PFSK-1 (cell line): ENCODE results near the gene RAP1A.

Experiments used
- FOXP2 ChIP-seq: optimal IDR thresholded peaks from 2 replicates; pipeline ENCODE3; 2011; ENCODE audit warnings: borderline replicate concordance, control low read depth, inconsistent platforms; ENCODE audit not compliant: insufficient read depth; ENCODE audit errors: extremely low read length, extremely low read depth
- POLR2AphosphoS5 ChIP-seq: IDR thresholded peaks from 2 replicates; pipeline ENCODE4 v1.6.1; 2012; ENCODE audit warnings: low read depth, mild to moderate bottlenecking, control low read depth, low read length, moderate library complexity
- SIN3A ChIP-seq: IDR thresholded peaks from 2 replicates; pipeline ENCODE4 v1.6.1; 2012; ENCODE audit warnings: mild to moderate bottlenecking, low read length, moderate library complexity, borderline replicate concordance; ENCODE audit not compliant: insufficient read depth
- TAF1 ChIP-seq: IDR thresholded peaks from 2 replicates; pipeline ENCODE4 v1.6.1; 2012; ENCODE audit warnings: low read length, control low read depth, borderline replicate concordance; ENCODE audit not compliant: insufficient read depth
- TF ChIP-seq, protein P1 (sequence below), 2 experiments: IDR thresholded peaks; 2 replicates each; pipeline versions ENCODE4 v1.6.1 to v1.8.0; 2011 to 2012; ENCODE audit warnings: low read depth in 2 of 2, low read length in 2 of 2, control low read depth in 1 of 2, inconsistent platforms in 1 of 2, mild to moderate bottlenecking in 1 of 2, moderate library complexity in 1 of 2; ENCODE audit not compliant: insufficient read depth in 1 of 2

RAP1A gene

DNA sequence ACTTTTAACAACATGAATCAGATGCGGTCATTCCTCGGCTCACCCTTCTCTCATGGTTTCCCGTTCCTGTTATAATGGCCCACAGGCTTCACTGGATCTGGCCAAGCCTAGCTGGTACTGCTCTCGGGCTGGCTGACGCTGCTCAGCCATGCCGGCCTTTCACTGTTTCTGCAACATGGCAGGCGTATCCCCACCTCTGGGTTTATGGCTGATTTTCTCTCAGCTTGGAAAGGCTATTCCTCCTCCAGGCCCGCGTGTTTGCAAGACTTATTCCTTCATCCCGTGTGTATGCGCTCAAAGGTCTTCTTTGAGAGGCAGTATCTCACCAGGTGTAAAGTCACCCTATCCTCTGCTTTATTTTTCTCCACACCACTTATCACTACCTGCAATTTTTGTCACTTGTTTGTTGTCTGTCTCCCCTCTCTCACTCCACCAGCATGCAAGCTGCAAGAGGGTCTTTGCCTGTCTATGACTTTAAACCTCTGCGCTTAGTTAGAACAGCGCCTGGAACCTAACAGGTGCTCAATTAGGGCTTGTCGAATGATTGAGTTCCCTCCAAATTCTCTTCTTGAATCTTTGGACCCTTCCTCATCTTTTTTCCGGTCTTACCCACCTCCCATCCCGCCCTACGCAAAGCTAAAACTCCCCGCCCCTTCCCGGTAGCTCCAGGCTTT, 491 bp upstream of the RAP1A start:
- TF ChIP-seq TAF1, result no peak
- TF ChIP-seq FOXP2, result no peak
- TF ChIP-seq, protein P1, sequence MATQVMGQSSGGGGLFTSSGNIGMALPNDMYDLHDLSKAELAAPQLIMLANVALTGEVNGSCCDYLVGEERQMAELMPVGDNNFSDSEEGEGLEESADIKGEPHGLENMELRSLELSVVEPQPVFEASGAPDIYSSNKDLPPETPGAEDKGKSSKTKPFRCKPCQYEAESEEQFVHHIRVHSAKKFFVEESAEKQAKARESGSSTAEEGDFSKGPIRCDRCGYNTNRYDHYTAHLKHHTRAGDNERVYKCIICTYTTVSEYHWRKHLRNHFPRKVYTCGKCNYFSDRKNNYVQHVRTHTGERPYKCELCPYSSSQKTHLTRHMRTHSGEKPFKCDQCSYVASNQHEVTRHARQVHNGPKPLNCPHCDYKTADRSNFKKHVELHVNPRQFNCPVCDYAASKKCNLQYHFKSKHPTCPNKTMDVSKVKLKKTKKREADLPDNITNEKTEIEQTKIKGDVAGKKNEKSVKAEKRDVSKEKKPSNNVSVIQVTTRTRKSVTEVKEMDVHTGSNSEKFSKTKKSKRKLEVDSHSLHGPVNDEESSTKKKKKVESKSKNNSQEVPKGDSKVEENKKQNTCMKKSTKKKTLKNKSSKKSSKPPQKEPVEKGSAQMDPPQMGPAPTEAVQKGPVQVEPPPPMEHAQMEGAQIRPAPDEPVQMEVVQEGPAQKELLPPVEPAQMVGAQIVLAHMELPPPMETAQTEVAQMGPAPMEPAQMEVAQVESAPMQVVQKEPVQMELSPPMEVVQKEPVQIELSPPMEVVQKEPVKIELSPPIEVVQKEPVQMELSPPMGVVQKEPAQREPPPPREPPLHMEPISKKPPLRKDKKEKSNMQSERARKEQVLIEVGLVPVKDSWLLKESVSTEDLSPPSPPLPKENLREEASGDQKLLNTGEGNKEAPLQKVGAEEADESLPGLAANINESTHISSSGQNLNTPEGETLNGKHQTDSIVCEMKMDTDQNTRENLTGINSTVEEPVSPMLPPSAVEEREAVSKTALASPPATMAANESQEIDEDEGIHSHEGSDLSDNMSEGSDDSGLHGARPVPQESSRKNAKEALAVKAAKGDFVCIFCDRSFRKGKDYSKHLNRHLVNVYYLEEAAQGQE (IDR thresholded peaks at IDR 0.05; ENCODE audit: insufficient read depth in 1 of 2, low read depth in 2 of 2, low read length in 2 of 2), result no peak
- TF ChIP-seq POLR2AphosphoS5, result no peak
- no peak for TF ChIP-seq SIN3A

DNA sequence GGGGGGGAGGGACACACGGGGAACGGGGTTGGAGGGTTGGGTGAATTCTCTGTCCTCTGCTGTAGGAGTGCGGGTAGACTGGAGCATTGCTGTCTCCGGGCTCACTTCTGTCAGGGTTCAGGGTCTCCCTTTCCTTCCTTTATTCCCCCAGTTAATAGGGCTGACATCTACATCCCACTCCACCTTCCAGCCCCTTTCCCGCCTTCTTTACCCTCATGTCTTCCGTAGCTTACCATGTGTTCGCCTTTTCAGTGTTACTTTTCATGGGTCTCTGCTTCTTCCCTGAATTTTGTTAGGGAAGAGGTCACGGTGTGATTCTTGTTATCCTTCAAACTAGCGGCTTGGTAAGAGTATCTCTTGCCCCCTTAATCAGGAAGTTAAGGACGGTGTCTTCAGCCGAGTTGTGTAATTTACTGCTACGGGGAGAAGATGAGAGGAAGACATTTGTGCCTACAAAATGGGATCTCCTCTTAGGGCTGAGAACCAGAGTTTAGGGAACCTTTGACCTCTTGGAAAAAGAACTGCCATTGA, 917 bp downstream of the RAP1A start:
- TF ChIP-seq, protein P1 (IDR thresholded peaks at IDR 0.05; ENCODE audit: insufficient read depth in 1 of 2, low read depth in 2 of 2, low read length in 2 of 2), result no peak
- TF ChIP-seq SIN3A, result peak; percentile 35; the same call in 1 of the 2 replicates

DNA sequence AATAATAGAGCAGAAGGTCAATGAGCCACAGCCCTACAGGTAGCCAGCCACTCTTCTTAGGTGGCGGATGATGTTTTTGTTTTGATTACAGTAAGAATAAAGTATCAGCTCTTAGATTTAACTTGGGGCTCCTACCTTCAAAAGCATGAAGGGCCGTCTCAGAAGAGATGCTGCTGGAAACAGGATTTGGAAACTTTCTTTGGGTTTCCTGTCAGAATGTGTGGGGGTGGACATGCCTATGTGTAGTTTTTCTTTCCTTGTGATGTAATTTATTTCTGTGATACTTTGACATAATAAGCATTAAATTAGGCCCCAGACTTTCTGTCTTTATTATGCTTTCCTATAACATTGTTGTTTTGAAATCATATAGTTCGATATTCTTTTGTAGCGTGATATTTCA, 1.5 kb downstream of the RAP1A start:
- TF ChIP-seq FOXP2 (no peak), TAF1 (no peak), SIN3A (no peak), POLR2AphosphoS5 (no peak)
- TF ChIP-seq, protein P1 (IDR thresholded peaks at IDR 0.05; ENCODE audit: insufficient read depth in 1 of 2, low read depth in 2 of 2, low read length in 2 of 2), result no peak

DNA sequence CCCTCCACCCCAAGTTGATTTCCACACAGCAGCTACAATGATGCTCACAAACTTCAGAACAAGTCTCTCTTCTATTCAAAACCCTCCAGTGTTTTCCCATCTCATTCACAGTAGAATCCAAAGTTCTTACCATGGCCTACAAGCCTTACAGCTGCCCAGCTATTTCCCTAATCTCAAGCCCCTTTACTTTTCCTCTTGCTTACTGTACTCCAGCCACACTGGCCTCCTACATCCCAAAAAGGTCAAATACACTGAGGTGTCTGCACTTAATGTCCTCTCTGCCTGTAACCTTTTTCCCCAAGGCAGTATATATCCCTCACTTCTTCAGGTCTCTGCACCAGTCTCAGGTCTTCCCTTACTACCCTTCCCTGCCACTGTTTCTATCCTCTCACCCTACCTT, 2.6 kb downstream of the RAP1A start:
- TF ChIP-seq SIN3A, result no peak
- no peak for TF ChIP-seq POLR2AphosphoS5
- TF ChIP-seq, protein P1 (IDR thresholded peaks at IDR 0.05; ENCODE audit: insufficient read depth in 1 of 2, low read depth in 2 of 2, low read length in 2 of 2), result no peak
- TF ChIP-seq TAF1, result no peak
- no peak for TF ChIP-seq FOXP2

DNA sequence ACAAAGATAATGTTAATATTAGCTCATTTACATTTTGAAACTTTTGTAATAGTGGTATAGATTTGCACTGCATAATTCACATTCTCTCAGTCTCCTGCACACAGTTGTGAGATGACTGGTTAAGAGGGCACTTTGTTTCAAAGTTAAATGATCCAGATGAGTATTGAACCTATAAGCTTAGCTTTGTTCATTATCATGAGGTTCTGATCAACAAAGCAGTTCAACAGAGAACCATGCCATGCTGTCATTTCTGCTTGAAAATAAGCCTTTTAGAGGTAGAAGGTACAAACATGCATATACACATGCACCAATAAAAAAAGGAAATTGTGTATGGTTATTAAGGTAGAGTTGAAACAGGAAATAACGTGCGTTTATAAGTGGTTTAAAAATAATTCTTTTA, 4.8 kb downstream of the RAP1A start:
- no peak for TF ChIP-seq FOXP2
- TF ChIP-seq POLR2AphosphoS5, result no peak
- TF ChIP-seq TAF1, result no peak
- TF ChIP-seq SIN3A, result no peak
- TF ChIP-seq, protein P1 (IDR thresholded peaks at IDR 0.05; ENCODE audit: insufficient read depth in 1 of 2, low read depth in 2 of 2, low read length in 2 of 2), result no peak
